Neural cell (in vitro differentiated cells): ENCODE data around the gene EDIL3. TPM values are rescaled to one million over a fixed set of nuclear protein-coding genes. Genes with fewer than 3 reads are reported as not detected.

Source experiments
- H2AFZ ChIP-seq: fragments of 200-600, 300-800 bp; sonication (generic), shearing (Covaris generic); 2 replicates; pipeline ENCODE4 v1.6.0; 2014; ENCODE audit warnings: low read depth, mild to moderate bottlenecking, antibody characterized with exemption, low read length, moderate library complexity
- H3F3A ChIP-seq: fragments of 200-600 bp; shearing (Covaris generic); 2 replicates; pipeline ENCODE4 v1.6.1; 2016; ENCODE audit warnings: mild to moderate bottlenecking, moderate library complexity, mixed read lengths, antibody characterized with exemption, low read length; ENCODE audit not compliant: insufficient read depth, poor library complexity, severe bottlenecking
- H3K27ac ChIP-seq: fragments of 200-600, 300-800 bp; sonication (generic), shearing (Covaris generic); 2 replicates; pipeline ENCODE4 v1.5.1; 2014; ENCODE audit warnings: mild to moderate bottlenecking, low read length, moderate library complexity
- H3K27me3 ChIP-seq: fragments of 300-800, 200-600 bp; sonication (generic), shearing (Covaris generic); 2 replicates; pipeline ENCODE4 v1.6.0; 2014; ENCODE audit warnings: mild to moderate bottlenecking, low read depth, low read length, moderate library complexity; ENCODE audit not compliant: insufficient read depth
- H3K36me3 ChIP-seq: fragments of 300-800, 200-600 bp; sonication (generic), shearing (Covaris generic); 2 replicates; pipeline ENCODE4 v1.5.1; 2014; ENCODE audit warnings: mild to moderate bottlenecking, antibody characterized with exemption, low read length, moderate library complexity; ENCODE audit not compliant: insufficient read depth
- H3K4me2 ChIP-seq: fragments of 300-800, 200-600 bp; sonication (generic), shearing (Covaris generic); 2 replicates; pipeline ENCODE4 v1.6.0; 2014; ENCODE audit warnings: mild to moderate bottlenecking, low read length
- H3K4me3 ChIP-seq: fragments of 300-800, 200-600 bp; sonication (generic), shearing (Covaris generic); 2 replicates; pipeline ENCODE4 v1.5.1; 2014; ENCODE audit warnings: mild to moderate bottlenecking, low read length, moderate library complexity
- H3K79me2 ChIP-seq: fragments of 200-600 bp; shearing (Covaris generic); replicated peaks from 2 replicates; pipeline ENCODE4 v1.6.0; 2014; ENCODE audit warnings: mild to moderate bottlenecking, low read length, moderate library complexity; ENCODE audit not compliant: insufficient read depth
- H3K9ac ChIP-seq: fragments of 300-800, 200-600 bp; sonication (generic), shearing (Covaris generic); 2 replicates; pipeline ENCODE4 v1.6.1; 2016; ENCODE audit warnings: mild to moderate bottlenecking, low read length, mixed read lengths
- H3K9me2 ChIP-seq: fragments of 200-600 bp; shearing (Covaris generic); 2 replicates; pipeline ENCODE4 v1.6.1; 2016; ENCODE audit warnings: mild to moderate bottlenecking, low read length, mixed read lengths; ENCODE audit not compliant: insufficient read depth
- H3K9me3 ChIP-seq: fragments of 200-600, 300-800 bp; sonication (generic), shearing (Covaris generic); 2 replicates; pipeline ENCODE4 v1.6.1; 2016; ENCODE audit warnings: mild to moderate bottlenecking, mixed run types, low read length, moderate library complexity, mixed read lengths
- H4K20me1 ChIP-seq: fragments of 200-600 bp; shearing (Covaris generic); 2 replicates; pipeline ENCODE4 v1.6.1; 2016; ENCODE audit warnings: mild to moderate bottlenecking, mixed run types; ENCODE audit not compliant: insufficient read depth
- CTCF ChIP-seq: fragments of 450-650 bp; IDR thresholded peaks from 2 replicates; pipeline ENCODE4 v1.5.1; 2014; ENCODE audit warnings: antibody characterized with exemption, mild to moderate bottlenecking, moderate library complexity; ENCODE audit not compliant: poor library complexity, severe bottlenecking
- EP300 ChIP-seq: fragments of 450-650 bp; conservative IDR thresholded peaks from 2 replicates; pipeline ENCODE4 v1.6.1; 2014; ENCODE audit warnings: antibody characterized with exemption, mild to moderate bottlenecking, moderate library complexity; ENCODE audit not compliant: poor library complexity, severe bottlenecking
- EZH2 ChIP-seq: fragments of 200-600, 300-800 bp; shearing (Covaris generic), sonication (generic); IDR thresholded peaks from 2 replicates; pipeline ENCODE4 v1.6.1; 2014; ENCODE audit warnings: antibody characterized with exemption, low read length, borderline replicate concordance, mild to moderate bottlenecking; ENCODE audit not compliant: insufficient read depth, poor library complexity, severe bottlenecking
- MXI1 ChIP-seq: fragments of 450-650 bp; conservative IDR thresholded peaks from 2 replicates; pipeline ENCODE4 v1.6.1; 2014; ENCODE audit warnings: antibody characterized with exemption, mild to moderate bottlenecking; ENCODE audit not compliant: poor library complexity, severe bottlenecking
- POLR2AphosphoS5 ChIP-seq: IDR thresholded peaks from 2 replicates; pipeline ENCODE4 v1.6.1; 2012
- RAD21 ChIP-seq: fragments of 450-650 bp; conservative IDR thresholded peaks from 2 replicates; pipeline ENCODE4 v1.6.1; 2014; ENCODE audit warnings: antibody characterized with exemption, mild to moderate bottlenecking, moderate library complexity
- REST ChIP-seq: IDR thresholded peaks from 2 replicates; pipeline ENCODE4 v1.6.1; 2012; ENCODE audit warnings: borderline replicate concordance
- TAF1 ChIP-seq: IDR thresholded peaks from 2 replicates; pipeline ENCODE4 v1.6.1; 2012; ENCODE audit warnings: low read depth
- polyA plus RNA-seq: library from polyadenylated mRNA; depleted of rRNA; stranded (reverse); fragments of >200 nt; gene quantifications from 2 replicates; pipeline ENCODE4 v1.2.3, GENCODE V29; 2014

Gene EDIL3
- polyA plus RNA-seq, 1 donor from 2014 or later: 6.1 TPM

GRCh38 chr5:84265130-84265529, 119.5 kb downstream of the EDIL3 start:
- Histone ChIP-seq H3K4me3 (no peak overlapping the region), H3K27me3 (no peaks in the 10 kb centered on the region), H4K20me1 (no peaks in the 10 kb centered on the region), H3K9me3 (no peaks in the 10 kb centered on the region), H2AFZ (no peak overlapping the region), H3K9ac (no peak overlapping the region), H3F3A (no peaks in the 10 kb centered on the region), H3K4me2 (no peak overlapping the region), H3K9me2 (no peaks in the 10 kb centered on the region), H3K79me2 (no peaks in the 10 kb centered on the region), H3K27ac (no peak overlapping the region), H3K36me3 (no peaks in the 10 kb centered on the region)
- TF ChIP-seq REST (no peak), CTCF (no peak), POLR2AphosphoS5 (no peak)

GRCh38 chr5:84260939-84261338, 123.7 kb downstream of the EDIL3 start:
- no peak overlapping the region for H3K4me2 ChIP-seq
- TF ChIP-seq EZH2 (no peak), POLR2AphosphoS5 (no peak), CTCF (no peak), TAF1 (no peak), EP300 (no peak), REST (no peak), MXI1 (no peak), RAD21 (no peak)
- H4K20me1 ChIP-seq: no peaks in the 10 kb centered on the region
- H3K79me2 ChIP-seq: no peaks in the 10 kb centered on the region
- no peaks in the 10 kb centered on the region for H3K27me3 ChIP-seq
- H3K9me3 ChIP-seq: no peaks in the 10 kb centered on the region
- no peak overlapping the region for H3K4me3 ChIP-seq
- no peak overlapping the region for H3K9ac ChIP-seq
- H2AFZ ChIP-seq: no peak overlapping the region
- no peaks in the 10 kb centered on the region for H3K36me3 ChIP-seq
- H3K9me2 ChIP-seq: no peaks in the 10 kb centered on the region
- H3K27ac ChIP-seq: no peak overlapping the region
- no peaks in the 10 kb centered on the region for H3F3A ChIP-seq
